Stimulated activated CD4-positive, alpha-beta T cell treated with anti-CD3 and anti-CD28 coated beads, Interleukin-15, amount 100 ng/mL, for 24 hours (primary cell): ENCODE measurements around the gene TEX47.

Experiments used
- DNase-seq: peaks from one replicate; pipeline ENCODE4 v3.0.0-alpha.2; 2020

The TEX47 gene

DNA sequence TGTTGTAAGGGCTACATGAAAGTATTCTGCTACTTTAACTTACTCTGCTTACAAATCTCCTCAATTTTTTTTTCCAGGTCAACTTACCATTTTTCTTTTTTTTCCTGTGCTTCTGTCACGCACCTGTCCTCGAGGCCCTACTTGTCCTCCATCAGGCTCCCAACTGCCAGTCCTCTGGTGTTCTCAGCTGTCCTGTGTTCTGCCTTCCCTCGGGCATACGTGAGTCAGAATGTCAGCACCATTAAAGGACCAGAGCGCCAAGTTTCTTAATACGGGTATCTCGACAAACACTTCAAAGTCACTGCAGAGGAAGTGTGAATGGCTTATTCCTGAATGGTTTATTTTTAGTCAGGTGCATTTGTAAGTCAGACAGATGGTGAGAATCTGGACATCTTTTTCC lies at the start of gene TEX47:
Gene TEX47 (minus strand): TSS at position 185 of the 400 bp plus-strand sequence. CDS start 795 bp downstream, outside the sequence.
- no peak for DNase-seq

DNA sequence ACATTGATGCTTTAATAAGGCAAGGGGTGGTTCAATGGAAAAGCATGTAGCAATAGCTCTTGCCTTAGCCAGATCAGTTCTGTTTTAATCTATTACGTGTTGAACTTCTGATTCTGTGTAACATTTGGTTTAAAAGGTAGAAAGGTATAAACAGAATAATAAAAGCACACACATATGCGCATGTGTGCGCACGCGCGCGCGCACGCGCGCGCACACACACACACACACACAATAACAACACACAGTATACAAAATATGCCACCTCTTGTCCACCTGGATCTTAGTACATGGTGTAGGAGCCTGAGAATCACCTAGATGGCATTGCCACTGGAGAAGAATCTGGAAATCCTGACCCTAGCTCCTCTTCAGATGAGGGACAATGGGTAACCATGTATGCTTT lies 49.6 kb upstream of the TEX47 start:
- no peak for DNase-seq

DNA sequence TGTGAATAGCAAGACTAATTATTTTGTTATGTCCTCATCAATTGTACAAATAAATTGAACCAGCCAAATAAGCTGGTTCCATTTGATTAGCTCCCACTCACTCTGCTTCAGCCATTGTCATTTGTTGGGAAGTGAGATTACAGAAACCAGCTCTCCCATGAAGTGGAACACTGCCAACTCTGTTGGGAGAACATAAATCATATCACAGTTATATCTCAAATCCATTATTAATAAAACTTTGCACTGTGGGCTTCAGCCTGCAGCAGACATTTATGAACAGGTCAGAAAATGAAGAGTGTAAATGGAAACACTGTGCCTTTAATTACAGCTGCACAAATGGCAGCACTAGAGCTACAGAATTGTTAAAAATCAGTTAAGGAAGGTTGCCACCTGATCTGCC lies 46.7 kb upstream of the TEX47 start:
- no peak for DNase-seq

DNA sequence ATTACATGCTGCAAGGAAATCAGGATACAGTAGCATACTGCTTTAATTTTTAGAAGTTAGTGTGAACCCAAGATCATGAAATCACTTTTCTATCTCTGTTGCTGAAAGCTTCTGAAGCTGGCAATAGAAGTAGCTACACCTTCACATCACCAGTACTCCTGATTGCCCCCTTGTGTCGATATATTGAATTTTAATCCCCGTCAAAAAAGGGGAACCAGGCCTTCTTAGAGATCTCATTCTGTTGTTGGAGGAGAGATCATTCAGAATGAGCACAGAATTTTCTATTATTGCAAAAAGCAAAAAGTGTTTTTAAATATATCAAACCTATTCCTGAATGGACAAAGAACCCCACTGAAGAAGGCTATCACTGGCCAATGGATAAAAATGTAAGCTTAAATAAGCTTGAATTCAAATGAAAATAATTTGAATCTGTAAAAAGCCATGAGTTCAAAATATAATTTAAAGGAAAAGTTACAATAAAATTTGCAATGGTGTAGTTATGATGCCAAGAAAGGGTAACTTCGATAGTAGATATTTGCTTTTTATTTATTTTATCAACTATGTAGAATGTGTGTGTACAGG lies 39.7 kb upstream of the TEX47 start:
- DNase-seq = no peak

DNA sequence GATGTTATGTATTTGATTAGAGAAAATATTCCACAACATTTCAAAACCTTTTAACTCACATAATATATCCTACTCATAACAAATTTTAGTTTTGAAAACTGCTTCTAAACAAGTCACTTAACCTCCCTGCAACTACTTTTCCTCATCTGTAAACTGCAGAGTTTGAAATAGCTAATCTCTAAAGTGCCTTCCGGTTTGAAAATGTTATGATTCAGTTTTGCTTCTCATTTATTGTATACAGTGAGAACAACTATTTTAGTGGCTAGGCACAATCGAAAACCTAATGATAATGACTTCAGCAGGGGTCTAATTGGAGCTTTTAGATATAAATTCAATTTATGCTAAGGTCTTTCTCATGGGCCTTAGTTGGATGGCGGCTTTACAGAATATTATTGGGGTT lies 30.7 kb upstream of the TEX47 start:
- no peak for DNase-seq

DNA sequence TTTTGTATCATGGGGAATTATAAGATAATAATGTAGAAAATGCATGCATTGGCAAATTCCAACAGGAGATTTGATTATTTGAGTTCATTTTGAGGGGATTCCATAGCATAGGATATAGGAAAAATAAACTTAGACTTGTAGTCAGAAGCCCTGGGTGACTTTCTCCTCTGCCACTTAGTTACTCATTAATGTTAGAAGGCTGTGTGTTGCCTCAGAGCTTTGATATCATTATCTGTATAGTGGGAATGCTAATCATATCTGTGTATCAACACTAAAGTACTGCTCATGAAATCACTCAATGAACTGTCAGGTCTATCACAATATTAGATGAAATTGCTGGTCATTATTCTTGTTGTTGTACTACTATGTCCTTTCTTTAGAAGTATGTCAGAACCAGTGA lies 23.0 kb upstream of the TEX47 start:
- DNase-seq = no peak

DNA sequence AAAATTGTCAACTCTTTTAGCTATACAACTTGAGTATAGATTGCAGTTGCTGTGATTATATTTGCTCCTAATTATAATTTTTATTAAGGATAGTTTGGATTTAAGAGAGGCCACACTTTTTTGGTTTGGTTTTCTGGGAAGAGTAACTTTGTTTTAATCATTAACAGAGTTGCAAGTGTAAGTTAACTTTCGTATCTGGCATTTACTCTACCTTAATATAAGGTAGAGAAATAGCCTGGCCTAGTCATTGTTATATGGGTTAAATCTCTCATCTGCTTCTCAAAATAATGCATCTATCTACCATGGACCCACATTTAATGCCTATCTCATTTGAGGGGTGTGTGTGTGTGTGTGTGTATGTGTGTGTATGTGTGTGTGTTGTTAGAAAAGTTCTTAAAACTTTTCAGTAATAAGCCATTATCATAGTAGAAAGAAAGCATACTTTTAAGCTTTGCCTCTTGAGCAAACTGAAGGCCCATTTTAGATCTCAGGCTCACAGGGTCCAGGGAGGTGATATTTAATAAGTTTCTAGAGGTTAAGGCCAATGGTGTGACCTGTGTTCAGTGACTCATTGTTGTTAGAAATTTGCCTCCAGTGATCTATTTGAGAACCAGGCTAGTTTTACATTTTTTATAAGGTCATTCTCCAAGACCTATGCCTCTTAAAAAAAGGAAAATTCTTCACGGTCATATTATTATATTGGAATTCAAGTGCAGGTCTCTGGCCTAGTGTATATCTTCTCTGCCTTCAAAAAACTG lies 10.9 kb upstream of the TEX47 start:
- DNase-seq = no peak

DNA sequence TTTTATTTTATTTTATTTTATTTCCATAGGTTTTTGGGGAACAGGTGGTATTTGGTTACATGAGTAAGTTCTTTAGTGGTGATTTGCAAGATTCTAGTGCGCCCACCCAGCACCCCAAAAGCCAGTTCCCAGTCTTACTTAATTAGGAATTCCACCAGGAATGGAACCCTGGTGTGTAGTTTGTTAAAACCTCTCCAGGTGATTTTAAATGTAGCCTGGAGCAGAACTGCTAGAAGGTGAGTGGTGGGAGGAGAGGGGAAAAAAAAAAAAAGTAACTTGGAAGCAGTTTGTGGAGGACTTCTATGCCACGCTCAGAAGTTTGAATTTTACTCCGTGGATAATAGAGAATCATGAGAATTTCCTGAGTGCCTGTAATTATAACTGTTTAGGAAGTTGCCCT lies 5.5 kb upstream of the TEX47 start:
- DNase-seq = no peak

DNA sequence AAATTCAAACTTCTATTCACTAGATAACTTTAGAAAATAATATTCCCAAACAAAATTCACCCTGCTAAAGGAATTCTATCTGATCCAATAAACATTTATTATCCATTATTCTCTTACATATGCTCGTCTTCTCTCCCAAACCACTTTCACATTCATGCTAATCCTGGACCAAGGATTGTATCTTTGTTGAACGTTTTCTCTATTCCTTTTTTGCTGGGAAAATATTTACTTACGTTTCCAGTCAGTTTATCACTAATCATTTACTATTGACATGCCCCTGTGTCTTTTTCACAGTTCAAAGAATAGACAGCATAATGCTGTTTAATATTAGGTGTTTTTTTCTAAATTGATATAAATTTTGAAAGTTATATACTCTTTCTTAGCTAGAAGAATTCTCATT lies 3.2 kb downstream of the TEX47 start:
- no peak for DNase-seq

DNA sequence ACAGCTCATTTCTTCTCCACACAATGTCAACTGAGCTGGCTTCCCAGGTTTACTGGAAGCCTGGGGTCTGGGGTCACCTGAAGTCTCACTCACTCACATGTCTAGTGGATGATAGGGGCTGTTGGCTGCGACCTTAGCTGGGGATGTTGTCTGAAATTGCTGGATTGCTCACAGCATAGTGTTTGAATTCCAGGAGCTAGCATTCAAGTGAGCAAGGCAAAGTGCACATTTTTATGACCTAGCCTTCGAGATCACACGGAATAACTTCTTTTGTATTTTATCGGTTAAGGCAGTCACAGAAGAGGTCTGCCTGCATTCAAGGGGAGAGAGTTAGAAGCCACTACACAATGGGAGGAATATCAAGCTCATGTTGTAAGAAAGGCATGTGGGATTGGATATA lies 3.6 kb downstream of the TEX47 start:
- no peak for DNase-seq

DNA sequence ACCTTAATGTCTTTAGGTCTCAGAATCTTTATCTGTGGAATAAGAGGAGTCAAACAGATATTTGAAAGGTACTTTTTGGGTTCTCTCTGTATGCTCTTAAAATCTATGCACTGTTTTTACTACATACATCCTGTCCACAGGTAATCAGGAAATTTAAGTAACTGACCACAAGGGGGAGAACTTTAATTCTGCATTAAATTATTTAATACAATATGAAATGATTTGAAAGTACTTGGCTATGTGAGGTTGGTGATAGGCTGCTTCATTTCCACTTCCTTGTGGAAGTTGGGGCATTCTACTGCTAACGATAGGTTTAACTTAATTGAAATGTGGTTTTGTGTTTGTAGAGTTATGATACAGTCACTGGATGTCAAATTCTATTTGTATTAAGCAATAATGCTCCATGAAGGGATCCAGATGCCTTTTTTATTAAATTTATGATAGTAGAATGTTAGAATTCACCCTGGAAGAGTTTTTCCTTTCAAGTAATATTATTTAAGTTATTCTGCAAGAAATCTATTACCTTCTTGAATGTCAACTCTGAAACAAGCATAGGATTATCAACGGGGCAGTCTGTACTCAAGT lies 6.0 kb downstream of the TEX47 start:
- no peak for DNase-seq

DNA sequence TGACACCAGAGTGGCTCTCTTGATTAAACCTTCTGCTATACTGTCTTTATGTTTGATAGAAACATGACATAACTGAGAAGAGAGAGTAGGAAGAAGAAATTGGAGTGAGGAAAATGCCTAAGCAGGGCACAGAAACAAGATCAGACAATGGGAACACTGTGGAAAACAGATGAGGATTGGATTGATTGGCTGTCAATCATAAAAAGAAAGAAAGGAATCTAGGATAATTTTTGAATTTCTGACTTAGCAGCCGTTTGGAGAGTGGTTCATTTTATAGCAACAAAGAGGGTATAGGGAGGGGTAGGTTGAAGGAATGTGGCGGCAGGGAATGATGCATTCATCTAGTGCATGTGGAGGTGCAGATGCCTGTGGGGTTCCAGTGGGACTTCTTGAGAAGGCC lies 7.8 kb downstream of the TEX47 start:
- DNase-seq = no peak

DNA sequence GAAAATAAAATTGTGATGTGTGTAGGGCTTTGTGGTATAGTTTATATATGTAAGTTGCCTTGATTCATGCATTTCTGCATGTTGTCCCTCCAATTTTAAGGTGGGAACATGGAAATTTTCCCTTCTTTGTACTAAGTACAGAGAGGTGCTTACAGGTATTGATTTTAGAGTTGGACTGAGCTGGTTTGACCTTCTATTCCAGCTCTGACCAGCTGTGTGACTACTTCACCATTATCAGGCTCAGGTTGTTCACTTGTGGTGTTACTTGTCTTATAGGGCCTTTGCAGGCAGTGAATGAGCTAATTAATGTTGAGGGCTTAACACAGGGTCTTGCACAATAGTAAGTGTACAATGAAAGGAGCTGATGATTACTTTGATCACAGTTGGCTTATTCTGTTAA lies 19.7 kb downstream of the TEX47 start:
- no peak for DNase-seq

DNA sequence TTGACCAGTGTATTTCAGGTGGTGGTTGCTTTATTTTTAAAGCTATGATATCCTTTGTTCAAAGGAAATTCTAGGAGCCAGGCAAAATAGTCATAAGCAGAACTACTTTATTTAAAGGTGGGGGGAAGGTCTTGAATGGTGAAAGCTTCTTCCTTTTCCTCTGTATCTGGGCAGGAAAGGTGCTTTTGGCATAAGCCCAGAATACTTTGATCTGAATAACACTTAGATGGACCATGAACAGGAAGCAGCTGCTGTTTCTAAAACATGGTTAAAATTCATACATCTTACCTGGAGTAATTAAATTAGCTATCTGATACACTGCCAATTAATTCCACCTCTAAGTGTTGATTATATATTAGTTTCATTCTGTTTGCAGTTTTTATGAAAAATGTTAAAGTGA lies 22.8 kb downstream of the TEX47 start:
- DNase-seq = no peak

DNA sequence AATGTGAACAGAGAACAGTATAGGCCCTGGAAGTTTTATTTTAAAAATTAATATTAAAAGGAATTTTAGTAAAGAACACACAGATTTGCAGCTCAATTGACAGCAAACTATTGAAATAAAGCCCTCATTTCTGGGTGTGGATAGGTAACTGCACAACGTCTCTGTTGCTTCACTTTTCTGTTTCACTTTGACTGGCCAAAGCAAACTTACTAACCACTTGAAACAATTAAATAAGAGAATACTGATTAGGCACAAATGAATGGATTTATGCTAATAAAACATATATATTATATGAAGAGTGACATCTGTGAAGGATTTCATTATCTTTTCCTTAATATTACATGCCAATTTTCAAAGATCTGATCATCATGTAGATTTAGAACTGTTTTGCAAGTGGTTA lies 24.1 kb downstream of the TEX47 start:
- DNase-seq = no peak

DNA sequence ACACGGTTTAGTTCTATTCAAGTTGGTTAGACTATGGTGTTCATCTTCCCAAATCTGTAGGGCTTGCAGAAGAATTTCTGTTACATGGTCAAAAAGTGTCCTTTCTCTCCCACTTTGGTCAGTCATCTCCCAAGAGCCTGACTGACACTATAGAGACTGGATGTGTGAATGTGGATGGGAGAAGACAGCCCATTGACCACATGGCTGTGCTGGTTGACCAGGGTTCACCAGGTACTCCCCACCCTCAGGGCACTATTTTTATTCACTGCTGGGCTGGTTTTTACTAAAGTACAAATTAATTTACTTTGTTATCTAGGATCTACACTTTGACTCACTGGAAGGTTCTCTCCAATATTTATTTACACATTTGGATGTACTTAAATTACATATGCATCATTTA lies 33.8 kb downstream of the TEX47 start:
- no peak for DNase-seq

DNA sequence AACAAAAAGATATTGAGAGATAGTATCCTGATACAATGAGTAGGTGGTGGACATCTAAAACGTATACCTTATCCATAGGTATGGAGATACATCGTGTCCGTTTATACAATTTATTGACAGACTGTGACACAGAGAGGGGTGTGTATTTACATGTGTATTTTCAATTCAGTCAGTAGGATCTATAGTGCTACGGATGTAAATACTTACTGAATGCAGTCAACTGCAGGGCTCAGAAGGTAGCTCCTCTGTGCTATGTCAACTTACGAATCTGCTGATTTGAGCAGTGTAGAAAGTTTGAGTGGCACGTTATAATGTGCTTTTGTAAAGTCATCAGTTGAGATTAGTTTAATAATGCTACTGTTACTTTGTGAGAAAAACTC lies 35.4 kb downstream of the TEX47 start:
- DNase-seq = no peak

DNA sequence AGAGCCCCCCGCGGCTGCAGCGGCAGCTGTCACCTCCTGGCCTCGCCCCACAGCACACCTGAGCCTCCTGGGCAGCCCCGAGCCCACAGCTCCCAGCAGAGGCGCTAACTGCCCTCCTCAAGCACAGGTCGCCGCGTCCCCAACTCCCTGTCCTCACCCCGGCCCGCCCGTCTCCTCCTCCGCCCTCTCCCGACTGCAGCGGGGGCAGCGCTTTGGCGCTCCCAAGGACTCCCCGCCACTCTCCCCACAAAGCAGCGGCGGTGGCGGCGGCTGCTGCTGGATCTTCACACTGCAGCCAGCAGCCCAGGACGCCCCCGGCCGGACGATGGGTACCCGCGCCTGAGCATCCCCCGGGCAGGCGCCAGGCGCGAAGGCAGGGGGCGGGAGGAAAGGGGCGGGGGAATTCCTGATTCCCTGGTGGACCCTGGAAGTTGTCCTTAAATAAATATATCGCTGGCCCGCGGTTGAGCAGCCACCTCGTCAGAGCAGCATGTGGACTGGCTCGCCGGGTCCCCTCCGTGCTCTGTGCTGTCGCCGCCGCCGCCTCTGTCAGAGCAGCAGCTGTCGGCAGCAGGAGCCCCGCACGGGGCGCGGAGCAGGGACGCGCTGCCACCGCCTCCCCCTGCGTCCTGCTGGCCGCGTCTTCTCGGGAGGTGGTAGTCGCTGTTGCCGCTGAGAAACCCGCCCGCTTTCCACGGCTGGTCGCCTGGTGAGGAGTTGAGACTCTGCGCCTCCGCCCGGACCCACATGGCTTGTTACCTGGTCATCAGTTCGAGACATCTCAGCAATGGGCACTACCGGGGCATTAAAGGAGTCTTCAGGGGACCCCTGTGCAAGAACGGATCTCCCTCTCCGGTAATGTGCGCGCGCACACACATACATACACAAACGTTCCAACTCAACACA lies 36.1 kb downstream of the TEX47 start, which contains the start of gene ZNF804B:
Gene ZNF804B (plus strand): TSS at position 471 of the 906 bp plus-strand sequence. CDS start 277 bp downstream, at position 748.
- peak; percentile 8 for DNase-seq

DNA sequence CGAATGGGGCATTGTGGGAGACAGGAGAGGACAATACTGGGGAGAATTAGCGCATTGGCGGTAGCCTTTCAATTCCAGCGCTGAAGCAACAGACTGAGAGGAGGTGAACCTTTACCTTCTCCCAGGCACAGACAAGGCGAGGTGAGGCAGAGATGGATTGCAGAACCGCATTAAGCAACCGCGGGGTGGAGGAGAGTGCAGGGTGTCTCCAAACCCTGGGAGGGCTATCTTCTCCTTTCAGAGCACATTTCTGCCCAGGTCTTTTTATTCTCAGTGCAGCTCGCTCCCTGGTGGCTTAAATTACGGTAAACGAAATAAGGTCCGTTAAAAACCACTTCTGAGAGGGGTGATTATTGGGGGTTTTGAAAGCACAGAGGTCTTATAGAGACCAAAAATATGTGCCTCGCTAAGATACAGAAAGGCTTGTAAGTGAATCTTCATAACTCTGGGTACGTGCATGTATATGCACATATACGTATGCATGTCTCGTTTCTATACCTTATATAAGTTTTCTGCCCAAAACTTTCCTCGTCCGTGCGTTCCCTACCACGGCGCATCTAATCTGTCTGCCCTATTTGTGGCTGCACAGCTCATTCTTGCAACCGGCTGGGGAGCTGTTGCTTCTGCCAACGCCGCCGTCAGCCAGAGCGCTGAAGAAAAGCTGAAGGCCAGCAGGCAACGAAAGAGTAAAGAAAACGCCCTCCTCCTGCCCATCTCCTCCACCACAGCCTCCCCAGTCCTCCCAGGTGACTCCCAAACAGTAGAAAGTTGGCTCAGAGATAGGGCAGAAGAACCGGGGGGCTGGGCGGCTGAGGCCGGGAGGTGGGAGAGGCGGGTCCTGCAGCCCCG lies 36.9 kb downstream of the TEX47 start:
- peak; percentile 3 for DNase-seq

DNA sequence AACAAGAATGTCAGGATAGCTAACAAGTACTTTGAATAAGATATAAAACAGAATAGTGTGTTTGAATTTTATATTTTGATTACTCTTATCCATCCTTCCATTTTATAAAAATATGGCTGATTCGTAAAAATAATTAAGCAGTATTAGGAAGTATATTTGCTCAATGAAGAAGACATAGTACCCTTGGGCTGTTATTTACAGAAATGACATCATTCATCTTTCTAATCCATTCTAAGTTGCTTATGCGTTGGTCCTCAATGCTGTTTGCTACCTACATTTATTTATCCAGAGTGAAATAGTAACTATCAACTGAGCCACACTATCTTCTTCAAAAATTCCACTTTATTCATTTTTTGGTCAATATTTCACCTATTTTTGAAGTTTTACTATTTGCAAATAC lies 38.2 kb downstream of the TEX47 start:
- no peak for DNase-seq

DNA sequence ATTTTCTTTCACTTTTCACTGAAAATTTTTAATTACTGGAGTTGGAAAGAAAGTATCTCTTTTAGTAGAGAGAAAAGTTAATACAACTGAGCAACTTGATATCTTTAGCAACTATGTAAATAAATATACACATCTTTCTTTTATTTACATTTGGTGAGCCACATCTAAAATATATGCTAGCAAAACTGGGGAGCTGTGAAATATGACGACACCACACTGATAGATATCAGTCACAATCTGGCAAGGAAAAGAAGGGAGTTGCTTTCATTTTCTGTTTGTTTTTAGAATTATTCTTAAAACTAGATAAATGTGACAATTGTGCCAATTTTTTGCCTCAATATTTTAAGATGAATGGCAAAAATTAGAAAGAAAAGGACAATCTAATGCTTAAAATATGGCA lies 38.7 kb downstream of the TEX47 start:
- DNase-seq = no peak

DNA sequence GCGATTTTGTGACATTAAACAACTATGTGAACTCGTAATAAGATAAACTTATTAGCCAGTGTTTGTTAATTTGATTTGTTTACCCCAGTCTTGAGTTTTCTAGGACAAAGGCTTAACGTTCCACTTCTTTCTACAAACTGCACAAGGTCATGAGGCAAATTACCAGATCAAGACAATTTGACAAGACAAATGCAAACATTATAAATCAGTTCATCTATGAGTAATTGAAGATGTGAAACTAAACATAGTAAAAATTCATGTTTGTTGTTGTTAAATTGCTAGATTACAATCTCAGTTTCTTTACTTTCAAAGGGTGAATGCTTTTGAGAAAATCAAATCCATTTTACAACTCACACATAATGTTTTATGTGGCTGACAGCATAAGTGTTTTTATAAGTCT lies 49.4 kb downstream of the TEX47 start:
- DNase-seq = no peak
